ENCODE data around the gene LMF1. TPM values are rescaled to one million over a fixed set of nuclear protein-coding genes. Genes with fewer than 3 reads are reported as not detected.

LMF1 gene
- total and polyA plus RNA-seq, 2 of the 8 experiments (the other 6 are each of a cell fraction or from before 2014, with no cell fraction given): 3.5 to 9.1 TPM

DNA sequence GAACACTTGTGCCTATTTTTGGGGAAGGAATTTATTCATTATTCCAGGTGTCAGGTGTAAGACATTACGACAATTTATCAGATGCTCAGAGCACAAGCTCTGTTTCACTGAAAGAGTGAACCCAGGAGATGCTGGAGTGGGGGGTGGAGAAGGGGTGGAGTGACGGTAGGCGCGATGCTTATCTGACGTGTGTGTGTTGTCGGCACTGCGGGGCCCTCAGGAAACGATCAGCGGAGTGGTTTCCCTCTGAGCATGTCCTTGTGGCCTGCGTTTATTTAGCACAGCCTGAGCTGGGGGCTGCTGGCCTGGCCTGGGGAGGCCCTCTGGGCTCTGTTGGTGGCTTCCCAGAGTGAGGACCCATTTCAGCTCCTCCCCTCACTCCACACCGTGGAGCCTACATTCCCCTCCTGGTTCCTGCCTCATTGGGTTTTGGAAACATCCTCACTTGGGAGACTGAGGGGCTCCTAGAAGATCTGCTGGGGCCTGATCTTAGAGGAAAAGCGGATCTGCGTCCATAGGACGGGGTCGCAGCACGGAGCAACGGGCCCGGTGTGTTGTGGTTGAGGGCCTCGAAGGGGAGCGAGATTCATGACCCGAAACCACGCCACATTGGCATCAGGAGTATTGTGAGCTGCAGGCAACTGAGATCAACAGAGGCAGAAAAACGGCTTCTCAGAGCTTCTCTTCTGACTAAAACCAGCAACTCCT, 151.3 kb downstream of the LMF1 start:
- CTCF ChIA-PET (ENCODE audit: partially characterized antibody): interaction anchor here (0.9 to 1.1 kb wide), 2 partner anchors 58 to 235 kb away, joined by 3 read pairs; no protein-coding TSS in a partner anchor
- H3K4me3 ChIP-seq (ENCODE audit: extremely low read depth in 1 of 4, insufficient read depth in 2 of 4, low read depth in 3 of 4, low read length in 4 of 4): no peak overlapping the region
- H3K27ac ChIP-seq (ENCODE audit: low read depth, low read length): no peak overlapping the region
- 94% methylated on average over 23 of the region's 23 CpGs; no CpG with 5 or more reads in 1 of the 2 experiments for WGBS, 2 experiments (ENCODE audit: extremely low coverage in 1 of 2, insufficient coverage in 1 of 2, insufficient read length in 1 of 2, insufficient replicate concordance in 2 of 2, low coverage in 1 of 2, low lambda C conversion rate in 2 of 2, missing lambda C conversion rate in 1 of 2)
- H2AK5ac ChIP-seq (ENCODE audit: low read depth, low read length): no peak overlapping the region
- POLR2A ChIA-PET (ENCODE audit: partially characterized antibody): no interaction called here
- H3K9me3 ChIP-seq (ENCODE audit: insufficient read depth in 2 of 2, low read depth in 1 of 2, low read length in 1 of 2): peaks cover 4 to 16% of the 10 kb centered on the region in 2 experiments; a peak in 3 of 4 replicates
- H3K79me1 ChIP-seq (ENCODE audit: low read depth, low read length): no peaks in the 10 kb centered on the region
- TF ChIP-seq CHD1 (IDR thresholded peaks at IDR 0.05; ENCODE audit: low read depth, low read length): no peak
- TF ChIP-seq POLR2A (IDR thresholded peaks at IDR 0.05; ENCODE audit: control extremely low read depth in 1 of 2, low read depth in 2 of 2, low read length in 2 of 2): no peak
- no peak for TF ChIP-seq TAF7 (optimal IDR thresholded peaks at IDR 0.05; ENCODE audit: borderline replicate concordance, low read depth, low read length)
- TF ChIP-seq TBP (IDR thresholded peaks at IDR 0.05; ENCODE audit: low read depth, low read length): no peak
- TF ChIP-seq CHD2 (IDR thresholded peaks at IDR 0.05; ENCODE audit: low read length): no peak
- no peak overlapping the region for H4K8ac ChIP-seq (ENCODE audit: extremely low read depth, insufficient read depth, low read length)
- H3K23me2 ChIP-seq (ENCODE audit: low read depth, low read length): no peaks in the 10 kb centered on the region
- H3K14ac ChIP-seq (ENCODE audit: insufficient read length): no peak overlapping the region
- H2BK12ac ChIP-seq (ENCODE audit: low read depth, low read length): no peak overlapping the region
- H3K36me3 ChIP-seq (ENCODE audit: control insufficient read depth in 2 of 4, insufficient read depth in 4 of 4, low read length in 3 of 4): no peaks in the 10 kb centered on the region
- no peak overlapping the region for H3K18ac ChIP-seq (ENCODE audit: extremely low read depth, low read length)
- H2BK15ac ChIP-seq (ENCODE audit: low read length): no peak overlapping the region
- no peak overlapping the region for H3K4ac ChIP-seq (replicated peaks; ENCODE audit: insufficient read length, low read depth, low read length)
- no peak overlapping the region for H2BK120ac ChIP-seq (replicated peaks; ENCODE audit: low read depth, low read length)
- peaks cover 0 to 4% of the 10 kb centered on the region in 2 experiments for H4K20me1 ChIP-seq (replicated peaks in 1 of 2; ENCODE audit: control insufficient read depth in 1 of 2, insufficient read depth in 2 of 2, low read length in 2 of 2)
- H3K23ac ChIP-seq (ENCODE audit: insufficient read length): no peak overlapping the region
- FAIRE-seq: no peak
- H4K5ac ChIP-seq (ENCODE audit: insufficient read length, low read depth, low read length): no peak overlapping the region
- H2BK5ac ChIP-seq (ENCODE audit: low read depth, low read length): no peak overlapping the region
- no peak overlapping the region for H4K91ac ChIP-seq (replicated peaks; ENCODE audit: insufficient read length, low read length)
- no peak for DNase-seq (ENCODE audit: low read depth in 1 of 2, low spot score in 2 of 2)
- no peak overlapping the region for H3K9ac ChIP-seq (replicated peaks in 1 of 4; ENCODE audit: extremely low read depth in 1 of 4, low read depth in 3 of 4, low read length in 3 of 4)
- no peak overlapping the region for H3K4me2 ChIP-seq (ENCODE audit: insufficient read depth in 1 of 2, low read depth in 2 of 2, low read length in 2 of 2)
- no peak overlapping the region for H2BK20ac ChIP-seq (ENCODE audit: low read length)
- H3K27me3 ChIP-seq (replicated peaks in 1 of 4; ENCODE audit: control insufficient read depth in 3 of 4, extremely low read depth in 1 of 4, insufficient read depth in 3 of 4, low read length in 3 of 4): 0 out of 7 replicates have a peak, but pooled peaks cover 0 to 2% (median 0%) of the 10 kb centered on the region in 4 experiments
- H3K56ac ChIP-seq (replicated peaks; ENCODE audit: insufficient read length, low read depth, low read length): no peak overlapping the region
- no peak overlapping the region for H2AFZ ChIP-seq (ENCODE audit: low read length)
- H3K4me1 ChIP-seq (replicated peaks in 1 of 4; ENCODE audit: control insufficient read depth in 3 of 4, insufficient read depth in 4 of 4, low read length in 3 of 4): peaks cover 0 to 8% (median 0%) of the 10 kb centered on the region in 4 experiments; a peak in 2 of 7 replicates
- H3K79me2 ChIP-seq (ENCODE audit: control insufficient read depth in 1 of 2, insufficient read depth in 2 of 2, low read length in 2 of 2): no peaks in the 10 kb centered on the region

Data from H1 (cell line).